Esophagus muscularis mucosa (tissue), 4 donors: ENCODE measurements around the gene COL5A3. TPM values are rescaled to one million over a fixed set of nuclear protein-coding genes. Genes with fewer than 3 reads are reported as not detected.

Experiments
- DNase-seq: peaks from one replicate; pipeline ENCODE4 v3.0.0-alpha.2; 2017; ENCODE audit errors: extremely low spot score
- H3K27ac ChIP-seq, 4 donors: fragments of 200-600 bp; sonication (generic); replicated peaks in 1 of 4; 1 replicate in 3 of 4; 2 replicates in 1 of 4; pipeline ENCODE4 v1.5.1; 2016 to 2019; ENCODE audit warnings: mild to moderate bottlenecking in 1 of 4
- H3K27me3 ChIP-seq, 4 donors: fragments of 200-600 bp; sonication (generic); one replicate each; pipeline versions ENCODE4 v1.5.1 to v1.6.0; 2016 to 2019
- H3K36me3 ChIP-seq, 4 donors: fragments of 200-600 bp; sonication (generic); one replicate each; pipeline ENCODE4 v1.5.1; 2016 to 2019
- H3K4me1 ChIP-seq, 4 donors: fragments of 200-600 bp; sonication (generic); one replicate each; pipeline ENCODE4 v1.5.1; 2016 to 2019
- H3K4me3 ChIP-seq, 4 donors: fragments of 200-600 bp; sonication (generic); 1 replicate in 2 of 4; 2 replicates in 2 of 4; pipeline ENCODE4 v1.5.1; 2016 to 2019; ENCODE audit warnings: mild to moderate bottlenecking in 4 of 4, moderate library complexity in 1 of 4
- H3K9me3 ChIP-seq, 4 donors: fragments of 200-600 bp; sonication (generic); 1 replicate in 3 of 4; 2 replicates in 1 of 4; pipeline ENCODE4 v1.5.1; 2016 to 2019
- EP300 ChIP-seq: sonication (generic); formaldehyde crosslinking; IDR thresholded peaks from one replicate; pipeline ENCODE4 v1.6.1; 2017; ENCODE audit warnings: antibody characterized with exemption
- POLR2A ChIP-seq: fragments of 450-650 bp; IDR thresholded peaks from one replicate; pipeline ENCODE4 v1.6.1; 2017; ENCODE audit warnings: antibody characterized with exemption, moderate library complexity, mild to moderate bottlenecking, low read depth
- POLR2AphosphoS5 ChIP-seq, 2 donors: sonication (generic); formaldehyde crosslinking; IDR thresholded peaks; one replicate each; pipeline ENCODE4 v1.6.1; 2017; ENCODE audit warnings: antibody characterized with exemption in 2 of 2
- whole genome bisulfite sequencing: methylation state at CpG from one replicate; pipeline ENCODE4 v1.1.5; 2018; 5-methylcytosine and 5-hydroxymethylcytosine counted together
- intact Hi-C: fragments of 100-400 bp; cut with DNase I; formaldehyde crosslinking; loops from one replicate; pipeline ENCODE4 v1.15.1; 2023
- total RNA-seq, 4 donors: library from RNA; depleted of rRNA; stranded (reverse); fragments of >200 nt; gene quantifications; one replicate each; pipeline versions ENCODE4 v1.1.0 to v1.2.1, GENCODE V29; 2016
- TF ChIP-seq, protein P1 (sequence below), 3 experiments: fragments of 200-600 bp in 2 of 3; fragments of 450-650 bp in 1 of 3; sonication (generic) in 2 of 3; IDR thresholded peaks; one replicate each; pipeline ENCODE4 v1.5.1; 2017 to 2019; ENCODE audit warnings: antibody characterized with exemption in 3 of 3, mild to moderate bottlenecking in 2 of 3, moderate library complexity in 1 of 3

COL5A3 gene
- total RNA-seq, 4 donors from 2014 or later: 12.9 to 29.1 (median 19.5) TPM

- no peak for TF ChIP-seq POLR2AphosphoS5 (IDR thresholded peaks at IDR 0.05)
- Histone ChIP-seq H3K9me3 (no peaks in the 10 kb centered on the region), H3K4me1 (peaks cover 5 to 18% (median 13%) of the 10 kb centered on the region in 4 donors), H3K36me3 (peaks cover 8 to 66% (median 41%) of the 10 kb centered on the region in 4 donors), H3K27ac (no peak overlapping the region), H3K27me3 (peaks cover 0 to 30% (median 0%) of the 10 kb centered on the region in 4 donors), H3K4me3 (no peak overlapping the region)
- WGBS: 73% methylated on average over 11 of the region's 11 CpGs
- DNase-seq: no peak
- intact Hi-C loops: no loop called here
Observed at GRCh38 chr19:9991425-9992191, 18.7 kb downstream of the COL5A3 start.

DNA sequence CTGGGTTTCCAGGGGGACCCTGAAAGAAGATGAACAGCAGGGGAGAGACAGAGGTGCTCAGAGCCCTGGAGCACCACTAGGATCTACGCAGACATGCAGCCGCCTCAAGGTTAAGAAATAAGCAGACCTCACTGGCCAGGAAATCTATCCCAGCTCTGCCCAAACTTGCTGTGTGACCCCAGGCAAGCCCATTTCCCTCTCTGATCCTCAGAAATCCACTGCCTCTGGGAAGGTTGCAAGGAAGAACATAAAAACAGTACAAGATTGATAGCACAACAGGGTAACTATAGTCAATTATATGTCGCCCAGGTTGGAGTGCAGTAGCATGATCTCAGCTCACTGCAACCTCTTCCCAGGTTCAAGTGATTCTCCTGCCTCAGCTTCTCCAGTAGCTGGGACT lies 20.8 kb downstream of the COL5A3 start:
- H3K36me3 ChIP-seq: peaks cover 5 to 63% (median 31%) of the 10 kb centered on the region in 4 donors
- no peaks in the 10 kb centered on the region for H3K9me3 ChIP-seq
- H3K27me3 ChIP-seq: peaks cover 0 to 17% (median 0%) of the 10 kb centered on the region in 4 donors
- TF ChIP-seq, protein P1, sequence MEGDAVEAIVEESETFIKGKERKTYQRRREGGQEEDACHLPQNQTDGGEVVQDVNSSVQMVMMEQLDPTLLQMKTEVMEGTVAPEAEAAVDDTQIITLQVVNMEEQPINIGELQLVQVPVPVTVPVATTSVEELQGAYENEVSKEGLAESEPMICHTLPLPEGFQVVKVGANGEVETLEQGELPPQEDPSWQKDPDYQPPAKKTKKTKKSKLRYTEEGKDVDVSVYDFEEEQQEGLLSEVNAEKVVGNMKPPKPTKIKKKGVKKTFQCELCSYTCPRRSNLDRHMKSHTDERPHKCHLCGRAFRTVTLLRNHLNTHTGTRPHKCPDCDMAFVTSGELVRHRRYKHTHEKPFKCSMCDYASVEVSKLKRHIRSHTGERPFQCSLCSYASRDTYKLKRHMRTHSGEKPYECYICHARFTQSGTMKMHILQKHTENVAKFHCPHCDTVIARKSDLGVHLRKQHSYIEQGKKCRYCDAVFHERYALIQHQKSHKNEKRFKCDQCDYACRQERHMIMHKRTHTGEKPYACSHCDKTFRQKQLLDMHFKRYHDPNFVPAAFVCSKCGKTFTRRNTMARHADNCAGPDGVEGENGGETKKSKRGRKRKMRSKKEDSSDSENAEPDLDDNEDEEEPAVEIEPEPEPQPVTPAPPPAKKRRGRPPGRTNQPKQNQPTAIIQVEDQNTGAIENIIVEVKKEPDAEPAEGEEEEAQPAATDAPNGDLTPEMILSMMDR (IDR thresholded peaks at IDR 0.05): no peak
- no peak for TF ChIP-seq POLR2AphosphoS5 (IDR thresholded peaks at IDR 0.05)
- TF ChIP-seq EP300: no peak
- TF ChIP-seq POLR2A: no peak
- WGBS: 88% methylated on average over 3 of the region's 3 CpGs
- no peak overlapping the region for H3K27ac ChIP-seq
- no peak for DNase-seq
- intact Hi-C loops: no loop called here
- peaks cover 11 to 24% (median 18%) of the 10 kb centered on the region in 4 donors for H3K4me1 ChIP-seq
- no peak overlapping the region for H3K4me3 ChIP-seq

DNA sequence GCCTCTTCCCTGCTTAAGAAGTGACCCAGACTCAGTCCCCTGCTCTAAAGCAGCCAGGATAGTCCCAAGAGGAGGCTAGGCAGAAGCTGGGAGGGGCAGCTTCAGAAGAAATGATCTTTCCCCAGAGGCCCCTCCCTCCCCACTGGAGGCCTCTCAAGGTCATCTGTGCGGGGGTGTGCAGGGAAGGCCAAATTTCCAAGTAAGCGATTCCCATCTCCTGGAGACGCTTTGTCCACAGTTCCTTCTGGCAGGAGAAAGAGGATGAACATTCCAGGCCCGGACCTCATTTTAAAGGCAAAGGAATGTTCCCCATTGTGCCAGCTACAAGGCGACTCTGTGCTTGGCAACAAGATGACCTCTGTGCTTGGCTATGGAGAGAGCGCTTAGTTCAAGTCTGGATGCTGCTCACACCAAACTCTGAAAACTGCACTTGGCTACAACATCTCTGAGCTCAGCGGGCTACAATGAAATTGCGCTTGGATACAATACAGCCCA lies 23.5 kb downstream of the COL5A3 start:
- Histone ChIP-seq H3K4me3 (no peak overlapping the region), H3K27me3 (peaks cover 0 to 5% (median 0%) of the 10 kb centered on the region in 4 donors), H3K4me1 (peaks cover 11 to 24% (median 18%) of the 10 kb centered on the region in 4 donors), H3K9me3 (no peaks in the 10 kb centered on the region), H3K27ac (peak overlapping the region; percentile 38 to 63 (median 60)), H3K36me3 (peaks cover 5 to 52% (median 20%) of the 10 kb centered on the region in 4 donors)
- WGBS: 16% methylated on average over 5 of the region's 8 CpGs
- DNase-seq: no peak
- intact Hi-C loops: no loop called here
- no peak for TF ChIP-seq EP300
- peak; percentile 37 to 49 for TF ChIP-seq POLR2AphosphoS5 (IDR thresholded peaks at IDR 0.05)

- H3K9me3 ChIP-seq: no peaks in the 10 kb centered on the region
- no peak for TF ChIP-seq EP300
- no peak for TF ChIP-seq POLR2AphosphoS5 (IDR thresholded peaks at IDR 0.05)
- no peak for TF ChIP-seq POLR2A
- TF ChIP-seq, protein P1 (IDR thresholded peaks at IDR 0.05): no peak
- H3K27ac ChIP-seq: no peak overlapping the region
- H3K36me3 ChIP-seq: peaks cover 4 to 69% (median 52%) of the 10 kb centered on the region in 4 donors
- peaks cover 5 to 6% (median 6%) of the 10 kb centered on the region in 4 donors for H3K4me1 ChIP-seq
- intact Hi-C loops: no loop called here
- 90% methylated on average over 8 of the region's 8 CpGs for WGBS
- no peak for DNase-seq
- no peaks in the 10 kb centered on the region for H3K27me3 ChIP-seq
- H3K4me3 ChIP-seq: no peak overlapping the region
Observed at GRCh38 chr19:9981406-9982260, 28.7 kb downstream of the COL5A3 start.

DNA sequence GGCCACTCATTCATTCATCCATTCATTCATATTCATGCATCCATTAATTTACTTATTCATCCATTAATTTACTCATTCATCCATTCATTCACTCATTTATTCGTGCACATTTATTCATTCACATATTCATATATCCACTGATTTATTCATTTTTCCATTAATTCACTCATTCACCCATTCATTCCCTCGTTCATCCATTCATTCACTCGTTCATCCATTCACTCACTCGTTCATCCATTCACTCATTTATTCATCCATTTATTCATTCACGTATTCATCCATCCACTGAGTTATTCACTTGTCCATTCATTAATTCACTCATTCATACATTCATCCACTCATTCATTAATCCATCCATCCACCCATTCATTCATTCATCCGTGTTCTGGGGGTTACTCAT lies 38.2 kb downstream of the COL5A3 start:
- H3K4me1 ChIP-seq: no peaks in the 10 kb centered on the region
- H3K27ac ChIP-seq: no peak overlapping the region
- peaks cover 0 to 31% (median 0%) of the 10 kb centered on the region in 4 donors for H3K27me3 ChIP-seq
- TF ChIP-seq, protein P1 (IDR thresholded peaks at IDR 0.05): no peak
- TF ChIP-seq POLR2AphosphoS5 (IDR thresholded peaks at IDR 0.05) (no peak), EP300 (no peak), POLR2A (no peak)
- 90% methylated on average over 6 of the region's 6 CpGs for WGBS
- H3K4me3 ChIP-seq: no peak overlapping the region
- peaks cover 0 to 61% (median 40%) of the 10 kb centered on the region in 4 donors for H3K36me3 ChIP-seq
- intact Hi-C loops: no loop called here
- no peak for DNase-seq
- no peaks in the 10 kb centered on the region for H3K9me3 ChIP-seq
